Nephron progenitor cell (in vitro differentiated cells): Measurements from ENCODE around the gene PPP2R5D.

ENCODE experiments used
- DNase-seq: peaks from one replicate; pipeline ENCODE4 v3.0.0; 2021
- H3K27ac Mint-ChIP-seq: 2 replicates; pipeline ENCODE4 v1.8.0; 2021; ENCODE audit warnings: mild to moderate bottlenecking, moderate library complexity, mixed read lengths
- H3K27me3 Mint-ChIP-seq: 2 replicates; pipeline ENCODE4 v1.8.0; 2021; ENCODE audit warnings: mild to moderate bottlenecking, low read depth, mixed read lengths; ENCODE audit not compliant: poor library complexity
- H3K36me3 Mint-ChIP-seq: 2 replicates; pipeline ENCODE4 v1.8.0; 2021; ENCODE audit warnings: low read depth, mixed read lengths
- H3K4me1 Mint-ChIP-seq: 2 replicates; pipeline ENCODE4 v1.8.0; 2021; ENCODE audit warnings: mixed read lengths
- H3K4me3 Mint-ChIP-seq: 2 replicates; pipeline ENCODE4 v1.8.0; 2021; ENCODE audit warnings: mild to moderate bottlenecking, moderate library complexity, mixed read lengths
- H3K9me3 Mint-ChIP-seq: 2 replicates; pipeline ENCODE4 v1.8.0; 2021; ENCODE audit warnings: mild to moderate bottlenecking, moderate library complexity, mixed read lengths
- TF ChIP-seq, protein P1 (sequence below): fragments of 200-600 bp; sonication (generic); IDR thresholded peaks from 2 replicates; pipeline ENCODE4 v1.5.0; 2021; ENCODE audit warnings: antibody characterized with exemption

The PPP2R5D gene

DNA sequence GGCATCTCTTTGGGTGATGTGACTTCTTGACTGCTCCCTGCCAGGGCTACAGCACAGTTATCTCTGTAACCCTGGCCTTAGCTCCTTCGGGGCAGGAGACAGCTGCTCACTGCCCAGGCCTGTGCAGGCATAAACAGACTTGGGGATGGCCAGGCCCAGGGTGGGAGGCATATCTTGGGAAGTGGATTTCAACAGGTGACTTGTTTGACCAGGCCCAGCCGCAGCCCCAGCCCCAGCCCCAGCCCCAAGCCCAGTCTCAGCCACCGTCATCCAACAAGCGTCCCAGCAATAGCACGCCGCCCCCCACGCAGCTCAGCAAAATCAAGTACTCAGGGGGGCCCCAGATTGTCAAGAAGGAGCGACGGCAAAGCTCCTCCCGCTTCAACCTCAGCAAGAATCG lies 21.9 kb downstream of the PPP2R5D start:
- no peak for DNase-seq
- H3K27ac Mint-ChIP-seq: no peak overlapping the region
- H3K4me1 Mint-ChIP-seq: peaks cover 11% of the 10 kb centered on the region
- H3K36me3 Mint-ChIP-seq: peaks cover 41% of the 10 kb centered on the region
- TF ChIP-seq, protein P1, sequence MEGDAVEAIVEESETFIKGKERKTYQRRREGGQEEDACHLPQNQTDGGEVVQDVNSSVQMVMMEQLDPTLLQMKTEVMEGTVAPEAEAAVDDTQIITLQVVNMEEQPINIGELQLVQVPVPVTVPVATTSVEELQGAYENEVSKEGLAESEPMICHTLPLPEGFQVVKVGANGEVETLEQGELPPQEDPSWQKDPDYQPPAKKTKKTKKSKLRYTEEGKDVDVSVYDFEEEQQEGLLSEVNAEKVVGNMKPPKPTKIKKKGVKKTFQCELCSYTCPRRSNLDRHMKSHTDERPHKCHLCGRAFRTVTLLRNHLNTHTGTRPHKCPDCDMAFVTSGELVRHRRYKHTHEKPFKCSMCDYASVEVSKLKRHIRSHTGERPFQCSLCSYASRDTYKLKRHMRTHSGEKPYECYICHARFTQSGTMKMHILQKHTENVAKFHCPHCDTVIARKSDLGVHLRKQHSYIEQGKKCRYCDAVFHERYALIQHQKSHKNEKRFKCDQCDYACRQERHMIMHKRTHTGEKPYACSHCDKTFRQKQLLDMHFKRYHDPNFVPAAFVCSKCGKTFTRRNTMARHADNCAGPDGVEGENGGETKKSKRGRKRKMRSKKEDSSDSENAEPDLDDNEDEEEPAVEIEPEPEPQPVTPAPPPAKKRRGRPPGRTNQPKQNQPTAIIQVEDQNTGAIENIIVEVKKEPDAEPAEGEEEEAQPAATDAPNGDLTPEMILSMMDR: no peak
- no peak overlapping the region for H3K4me3 Mint-ChIP-seq
- H3K9me3 Mint-ChIP-seq: no peaks in the 10 kb centered on the region
- H3K27me3 Mint-ChIP-seq: peaks cover 2% of the 10 kb centered on the region

DNA sequence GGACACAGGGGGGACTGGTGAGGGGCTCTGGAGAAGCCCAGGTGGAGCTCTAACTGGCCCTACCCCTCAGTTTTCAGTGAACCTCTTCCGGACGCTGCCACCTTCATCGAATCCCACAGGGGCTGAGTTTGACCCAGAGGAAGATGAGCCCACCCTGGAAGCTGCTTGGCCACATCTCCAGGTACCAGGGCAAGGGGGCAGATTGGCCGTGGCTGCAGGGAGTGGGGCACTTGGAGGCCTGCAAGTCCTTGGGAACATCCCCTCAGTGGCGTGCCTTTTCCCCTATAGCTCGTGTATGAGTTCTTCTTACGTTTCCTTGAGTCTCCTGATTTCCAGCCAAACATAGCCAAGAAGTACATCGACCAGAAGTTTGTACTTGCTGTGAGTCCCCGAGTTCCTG lies 22.8 kb downstream of the PPP2R5D start:
- peaks cover 41% of the 10 kb centered on the region for H3K36me3 Mint-ChIP-seq
- H3K9me3 Mint-ChIP-seq: no peaks in the 10 kb centered on the region
- no peak for DNase-seq
- peak overlapping the region; percentile 82 for H3K27ac Mint-ChIP-seq
- no peak overlapping the region for H3K4me3 Mint-ChIP-seq
- H3K27me3 Mint-ChIP-seq: peaks cover 2% of the 10 kb centered on the region
- H3K4me1 Mint-ChIP-seq: peaks cover 18% of the 10 kb centered on the region
- TF ChIP-seq, protein P1: no peak

DNA sequence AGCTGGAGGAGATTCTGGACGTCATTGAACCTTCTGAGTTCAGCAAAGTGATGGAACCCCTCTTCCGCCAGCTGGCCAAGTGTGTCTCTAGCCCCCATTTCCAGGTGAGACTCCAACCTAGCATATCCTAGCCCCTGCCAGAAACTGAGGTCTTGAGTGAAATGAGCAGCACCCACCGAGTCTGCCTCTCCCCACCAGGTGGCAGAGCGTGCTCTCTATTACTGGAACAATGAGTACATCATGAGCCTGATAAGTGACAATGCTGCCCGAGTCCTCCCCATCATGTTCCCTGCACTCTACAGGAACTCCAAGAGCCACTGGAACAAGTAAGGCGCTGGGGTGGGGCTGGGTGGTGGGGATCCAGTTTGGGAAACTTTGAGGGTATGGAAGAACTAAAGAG lies 24.8 kb downstream of the PPP2R5D start:
- H3K9me3 Mint-ChIP-seq: no peaks in the 10 kb centered on the region
- peak; percentile 23 for DNase-seq

DNA sequence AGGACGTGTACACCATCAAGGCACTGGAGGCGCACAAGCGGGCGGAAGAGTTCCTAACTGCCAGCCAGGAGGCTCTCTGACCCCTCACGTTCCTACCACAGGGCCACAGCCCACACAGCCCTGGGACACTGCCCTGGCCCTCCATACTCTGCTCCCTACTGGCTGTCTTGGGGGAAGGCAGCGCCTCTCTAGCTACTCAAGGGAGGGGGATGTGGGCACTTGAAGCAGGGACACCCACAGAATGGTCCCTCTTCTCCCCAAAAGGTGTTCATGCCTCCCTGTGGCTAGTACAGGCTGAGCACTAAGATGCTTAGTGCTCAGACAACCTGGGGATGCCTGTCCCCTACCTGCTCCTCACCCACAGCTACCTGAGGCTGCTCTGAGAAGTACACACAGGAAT lies 26.8 kb downstream of the PPP2R5D start:
- peaks cover 22% of the 10 kb centered on the region for H3K36me3 Mint-ChIP-seq
- no peaks in the 10 kb centered on the region for H3K27me3 Mint-ChIP-seq
- peaks cover 50% of the 10 kb centered on the region for H3K4me1 Mint-ChIP-seq
- H3K4me3 Mint-ChIP-seq: peak overlapping the region; percentile 29
- TF ChIP-seq, protein P1: no peak
- H3K27ac Mint-ChIP-seq: no peak overlapping the region
- no peak for DNase-seq
- H3K9me3 Mint-ChIP-seq: no peaks in the 10 kb centered on the region

More for the DNA sequence above, 24.8 kb downstream of the PPP2R5D start:
- no peak overlapping the region for H3K27ac Mint-ChIP-seq
- peaks cover 2% of the 10 kb centered on the region for H3K27me3 Mint-ChIP-seq
- peaks cover 34% of the 10 kb centered on the region for H3K36me3 Mint-ChIP-seq
- peaks cover 34% of the 10 kb centered on the region for H3K4me1 Mint-ChIP-seq
- TF ChIP-seq, protein P1: no peak
- H3K4me3 Mint-ChIP-seq: no peak overlapping the region

DNA sequence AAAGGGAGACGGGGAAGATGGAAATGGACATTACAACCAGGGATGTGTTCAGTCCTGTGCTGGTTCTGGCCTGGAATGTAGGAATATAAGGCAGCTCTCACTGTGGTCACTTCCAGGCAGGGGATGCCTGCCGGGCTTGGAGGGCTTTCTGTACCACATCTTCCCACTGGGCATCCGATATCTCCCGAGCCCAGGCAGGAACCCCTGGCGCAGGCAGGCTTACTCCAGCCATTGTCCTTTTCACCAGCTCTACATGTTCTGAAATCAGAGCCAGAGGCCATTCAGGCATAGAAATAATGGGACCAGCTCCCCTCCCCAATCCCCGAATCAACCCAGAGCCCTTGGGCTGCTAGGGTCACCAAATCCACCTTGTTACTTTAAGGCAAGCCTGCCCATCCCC lies 28.0 kb downstream of the PPP2R5D start:
- Mint-ChIP-seq H3K4me1 (peaks cover 57% of the 10 kb centered on the region), H3K27ac (no peak overlapping the region), H3K36me3 (peaks cover 22% of the 10 kb centered on the region), H3K4me3 (peak overlapping the region; percentile 93), H3K27me3 (no peaks in the 10 kb centered on the region), H3K9me3 (no peaks in the 10 kb centered on the region)
- TF ChIP-seq, protein P1: no peak
- DNase-seq: no peak

DNA sequence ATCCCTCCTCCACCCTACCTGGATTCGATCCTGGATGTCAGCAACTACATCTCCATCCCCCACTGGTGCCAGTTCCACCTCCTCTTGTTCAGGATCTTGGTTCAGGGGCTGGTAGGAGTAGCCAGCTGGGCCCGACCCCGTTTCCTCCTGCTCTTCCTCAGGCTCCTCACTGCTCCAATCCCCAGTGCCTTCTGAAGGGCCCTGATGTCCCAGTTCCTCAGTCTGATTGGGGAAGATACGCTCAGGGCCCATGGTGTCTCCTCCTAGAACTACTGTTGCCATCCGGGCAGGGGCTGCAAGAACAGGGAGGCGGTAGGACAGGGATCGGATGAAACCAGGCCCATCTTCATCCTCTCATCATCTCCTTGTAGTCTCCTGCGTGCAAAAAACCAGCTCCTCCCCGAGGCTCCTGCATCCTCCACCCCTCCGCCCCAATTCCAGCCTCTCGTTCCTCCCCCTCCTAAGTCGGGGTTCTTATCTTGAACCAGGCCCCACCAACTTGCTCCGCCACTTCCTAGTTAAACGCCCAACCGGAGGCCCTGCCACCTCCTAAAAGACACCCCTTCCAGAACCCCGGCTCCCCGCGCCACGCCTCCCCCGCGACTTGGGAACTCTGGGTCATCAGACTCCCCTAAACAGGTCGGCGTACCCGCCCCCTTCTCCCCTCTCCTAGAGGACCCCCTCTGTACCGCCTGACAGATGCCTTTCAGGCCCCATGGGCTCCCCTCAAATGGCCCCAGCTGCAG lies 28.9 kb downstream of the PPP2R5D start:
- H3K36me3 Mint-ChIP-seq: peaks cover 22% of the 10 kb centered on the region
- no peak for DNase-seq
- peak overlapping the region; percentile 93 for H3K4me3 Mint-ChIP-seq
- TF ChIP-seq, protein P1: no peak
- peaks cover 57% of the 10 kb centered on the region for H3K4me1 Mint-ChIP-seq
- H3K9me3 Mint-ChIP-seq: no peaks in the 10 kb centered on the region
- H3K27ac Mint-ChIP-seq: peak overlapping the region; percentile 79
- H3K27me3 Mint-ChIP-seq: no peaks in the 10 kb centered on the region
